GM19468 (cell line): ENCODE results near the gene PLEKHM3.

Source experiments
- ATAC-seq: cut with Tn5 transposase; IDR thresholded peaks from one replicate; pipeline ENCODE4 v1.9.1; 2021; ENCODE audit warnings: mild to moderate bottlenecking, moderate library complexity, moderate number of reproducible peaks; ENCODE audit not compliant: unreplicated experiment; ENCODE audit errors: extremely low read depth

Gene PLEKHM3

GRCh38 chr2:208025037-208025813, at the start of gene PLEKHM3:
Gene PLEKHM3, minus strand, starts transcription at chr2:208025527. Its CDS starts 23,888 bp downstream, at chr2:208001639.
- peak; percentile 66 for ATAC-seq

GRCh38 chr2:208074610-208075356, 49.5 kb upstream of the PLEKHM3 start:
- no peak for ATAC-seq

GRCh38 chr2:208072250-208072892, 47.0 kb upstream of the PLEKHM3 start:
- ATAC-seq: peak; percentile 63

GRCh38 chr2:208069186-208069585, 43.9 kb upstream of the PLEKHM3 start:
- no peak for ATAC-seq

- no peak for ATAC-seq
These were observed 40.7 kb upstream of the PLEKHM3 start for GRCh38 chr2:208066016-208066415.

- no peak for ATAC-seq
These were observed 40.1 kb upstream of the PLEKHM3 start for GRCh38 chr2:208065476-208065875.

GRCh38 chr2:208064220-208064961, 39.1 kb upstream of the PLEKHM3 start:
- ATAC-seq: peak; percentile 75

- ATAC-seq: no peak
These were observed 37.6 kb upstream of the PLEKHM3 start for GRCh38 chr2:208062961-208063360.

- no peak for ATAC-seq
These were observed 36.8 kb upstream of the PLEKHM3 start for GRCh38 chr2:208062113-208062512.

GRCh38 chr2:208057108-208057507, 31.8 kb upstream of the PLEKHM3 start:
- no peak for ATAC-seq

GRCh38 chr2:208049441-208049840, 24.1 kb upstream of the PLEKHM3 start:
- ATAC-seq: no peak

GRCh38 chr2:208049006-208049405, 23.7 kb upstream of the PLEKHM3 start:
- no peak for ATAC-seq

- no peak for ATAC-seq
These were observed 22.5 kb upstream of the PLEKHM3 start for GRCh38 chr2:208047840-208048239.

GRCh38 chr2:208046686-208047085, 21.4 kb upstream of the PLEKHM3 start:
- ATAC-seq: no peak

- ATAC-seq: no peak
These were observed 17.1 kb upstream of the PLEKHM3 start for GRCh38 chr2:208042450-208042849.

GRCh38 chr2:208042041-208042440, 16.7 kb upstream of the PLEKHM3 start:
- ATAC-seq: no peak

GRCh38 chr2:208040199-208041171, 15.2 kb upstream of the PLEKHM3 start:
- peak; percentile 75 for ATAC-seq

GRCh38 chr2:208039376-208040110, 14.2 kb upstream of the PLEKHM3 start:
- ATAC-seq: no peak
